NCI-H524 treated with DMSO at 0.1 percent for 48 hours (cell line): ENCODE data around the gene GABRG2.
"Not testable (repeated sequence)": the region's sequence is repeated elsewhere in the genome, so short reads cannot be mapped to it uniquely, and the experiment has no call there.

ENCODE experiments used
- DNase-seq: peaks from one replicate; lab custom pipeline; 2025; lab: John Stamatoyannopoulos, UW

GABRG2 gene

DNA sequence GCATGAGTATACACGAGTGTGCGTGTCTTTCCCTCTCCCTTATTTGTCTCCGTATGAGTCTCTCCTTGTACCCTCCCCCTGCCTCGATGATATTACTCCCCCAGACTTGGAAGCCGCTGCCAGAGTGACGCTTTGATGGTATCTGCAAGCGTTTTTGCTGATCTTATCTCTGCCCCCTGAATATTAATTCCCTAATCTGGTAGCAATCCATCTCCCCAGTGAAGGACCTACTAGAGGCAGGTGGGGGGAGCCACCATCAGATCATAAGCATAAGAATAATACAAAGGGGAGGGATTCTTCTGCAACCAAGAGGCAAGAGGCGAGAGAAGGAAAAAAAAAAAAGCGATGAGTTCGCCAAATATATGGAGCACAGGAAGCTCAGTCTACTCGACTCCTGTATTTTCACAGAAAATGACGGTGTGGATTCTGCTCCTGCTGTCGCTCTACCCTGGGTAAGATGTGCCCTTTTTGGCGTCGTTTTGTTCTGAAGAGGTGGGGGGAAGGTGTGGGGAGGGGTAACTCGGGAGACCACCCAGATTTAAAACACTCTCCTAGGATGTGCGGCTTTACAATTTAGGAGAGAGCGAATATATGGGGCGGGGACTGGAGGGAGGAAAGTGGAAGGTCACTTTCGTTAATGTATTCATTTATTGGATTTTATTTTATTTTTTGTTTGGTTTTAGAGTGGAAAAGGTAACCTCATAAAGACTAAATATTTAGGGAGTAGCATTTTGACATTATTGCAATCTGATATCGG is at the start of gene GABRG2:
GABRG2 (plus strand) TSS at position 119 of the 757 bp plus-strand sequence; CDS start at position 346, 227 bp downstream.
- no peak for DNase-seq

DNA sequence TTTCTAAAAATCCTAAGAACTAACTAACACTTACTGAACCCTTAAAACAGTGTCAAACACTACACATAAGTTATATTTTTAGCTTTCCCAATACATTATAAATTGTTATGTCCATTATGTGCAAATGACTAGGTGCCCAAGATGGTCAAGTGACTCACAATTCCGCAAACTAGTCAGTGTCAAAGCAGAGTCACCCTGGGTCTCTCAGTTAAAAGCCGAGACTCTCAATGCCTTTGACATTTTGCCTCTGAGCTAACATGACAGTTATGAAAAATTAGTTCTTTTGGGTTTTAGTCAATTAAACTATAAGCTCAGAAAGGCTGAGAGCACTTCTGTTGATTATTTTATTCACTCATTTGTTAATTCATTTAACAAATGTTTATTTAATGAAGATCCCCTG is 42.3 kb upstream of the GABRG2 start:
- no peak for DNase-seq

DNA sequence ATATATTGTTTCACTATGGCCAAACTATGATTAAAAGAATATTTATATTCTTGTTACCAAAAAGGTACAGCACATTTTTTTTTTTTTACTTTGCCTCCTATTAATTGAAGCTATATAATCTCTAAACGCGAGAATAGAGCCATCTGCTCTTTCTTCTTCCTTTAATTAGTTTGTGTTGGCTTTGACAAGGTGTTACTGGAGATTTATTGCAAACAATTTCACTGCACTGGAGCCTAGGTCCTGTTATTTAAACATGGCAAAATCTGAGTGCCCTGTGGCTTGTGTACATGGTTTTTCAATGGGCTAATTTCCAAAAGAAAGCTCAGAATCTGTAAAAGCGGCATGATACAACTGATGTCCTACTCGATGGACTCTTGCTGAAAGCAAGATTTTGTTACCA is 40.8 kb upstream of the GABRG2 start:
- DNase-seq, result peak; percentile 21

DNA sequence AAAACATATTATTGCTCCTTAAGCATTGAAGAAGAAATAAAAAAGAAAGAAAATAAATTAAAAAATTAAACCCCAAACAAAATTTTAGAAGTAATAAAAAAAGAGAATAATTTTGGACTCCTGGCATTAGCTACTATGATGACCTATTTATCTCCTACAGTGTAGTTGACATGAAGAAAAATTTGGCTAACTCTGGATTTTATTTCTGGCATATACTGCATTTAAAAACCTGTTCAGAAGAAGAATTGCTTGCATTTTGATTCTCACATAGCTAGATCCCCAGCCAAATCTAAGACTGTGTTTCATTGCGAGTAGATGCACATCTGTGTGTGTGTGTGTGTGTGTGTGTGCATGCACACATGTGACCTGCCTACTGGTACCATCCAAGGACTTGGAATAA is 30.1 kb upstream of the GABRG2 start:
- no peak for DNase-seq

- no peak for DNase-seq
Observed at GRCh38 chr5:162047279-162047678, 20.3 kb upstream of the GABRG2 start.

- no peak for DNase-seq
Observed at GRCh38 chr5:162052676-162053075, 14.9 kb upstream of the GABRG2 start.

DNA sequence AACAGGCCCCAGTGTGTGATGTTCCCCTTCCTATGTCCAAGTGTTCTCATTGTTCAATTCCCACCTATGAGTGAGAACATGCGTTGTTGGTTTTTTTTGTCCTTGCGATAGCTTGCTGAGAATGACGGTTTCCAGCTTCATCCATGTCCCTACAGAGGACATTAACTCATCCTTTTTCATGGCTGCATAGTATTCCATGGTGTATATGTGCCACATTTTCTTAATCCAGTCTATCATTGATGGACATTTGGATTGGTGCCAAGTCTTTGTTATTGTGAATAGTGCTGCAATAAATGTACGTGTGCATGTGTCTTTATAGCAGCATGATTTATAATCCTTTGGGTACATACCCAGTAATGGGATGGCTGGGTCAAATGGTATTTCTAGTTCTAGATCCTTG is 12.5 kb upstream of the GABRG2 start:
- not testable (repeated sequence) for DNase-seq

- DNase-seq, result no peak
Observed at GRCh38 chr5:162067162-162067561, 411 bp upstream of the GABRG2 start.

DNA sequence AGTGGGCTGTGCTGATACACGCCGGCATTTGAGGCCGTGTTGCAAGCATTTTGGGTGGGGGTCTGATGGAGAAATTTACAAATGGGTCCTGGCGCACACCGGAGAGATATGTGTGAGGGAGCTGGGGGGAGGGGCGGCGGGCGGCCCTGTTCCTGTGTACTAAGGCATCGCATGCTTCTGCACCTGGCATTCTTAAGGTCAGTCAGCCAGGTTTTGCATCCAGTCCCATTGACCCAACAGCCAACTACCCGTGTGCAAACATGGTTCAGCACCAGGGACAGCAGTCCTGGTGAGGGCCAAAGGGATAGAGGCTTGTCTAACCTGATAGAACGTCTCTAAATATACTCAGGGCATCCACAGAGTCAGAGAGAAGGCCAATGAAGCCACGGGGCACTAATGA is 839 bp downstream of the GABRG2 start:
- DNase-seq, result no peak

DNA sequence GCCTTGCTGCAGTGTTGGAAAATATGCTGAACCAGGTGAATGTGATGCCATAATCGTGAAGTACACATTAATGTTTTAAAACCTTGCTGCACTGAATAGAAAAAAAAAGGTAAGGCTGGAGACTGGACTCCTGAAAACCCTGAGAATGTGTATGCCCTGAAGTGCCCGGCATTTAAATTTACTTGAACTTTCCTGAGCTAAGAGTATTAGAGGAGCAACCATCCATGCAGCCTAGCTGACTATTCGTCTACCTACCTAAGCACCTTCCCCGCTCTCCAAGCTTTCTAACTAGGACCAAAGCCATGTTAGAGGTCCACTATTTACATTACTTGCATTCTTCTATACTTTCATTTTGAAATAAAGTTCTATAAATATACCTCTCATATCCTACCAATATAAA is 1.4 kb downstream of the GABRG2 start:
- DNase-seq, result no peak

DNA sequence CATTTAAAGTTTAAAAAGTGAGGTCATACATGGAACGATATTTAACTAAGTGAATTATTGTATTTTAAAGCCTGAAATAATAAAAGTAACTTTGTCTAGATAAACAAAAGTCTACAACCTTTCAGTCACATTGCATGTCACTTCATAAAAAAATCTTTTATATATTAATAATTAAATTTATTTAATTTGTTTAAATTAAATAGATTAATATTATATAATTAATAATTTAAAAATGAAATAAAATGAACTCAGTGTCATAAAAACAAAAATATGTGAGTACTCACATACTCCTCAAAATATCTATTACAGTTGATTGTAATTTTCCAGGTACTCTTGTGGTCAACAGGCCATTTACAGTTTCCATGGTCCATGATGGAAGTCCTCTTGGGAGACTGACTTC is 11.2 kb downstream of the GABRG2 start:
- no peak for DNase-seq

GRCh38 chr5:162091336-162091735 is 23.8 kb downstream of the GABRG2 start:
- no peak for DNase-seq

DNA sequence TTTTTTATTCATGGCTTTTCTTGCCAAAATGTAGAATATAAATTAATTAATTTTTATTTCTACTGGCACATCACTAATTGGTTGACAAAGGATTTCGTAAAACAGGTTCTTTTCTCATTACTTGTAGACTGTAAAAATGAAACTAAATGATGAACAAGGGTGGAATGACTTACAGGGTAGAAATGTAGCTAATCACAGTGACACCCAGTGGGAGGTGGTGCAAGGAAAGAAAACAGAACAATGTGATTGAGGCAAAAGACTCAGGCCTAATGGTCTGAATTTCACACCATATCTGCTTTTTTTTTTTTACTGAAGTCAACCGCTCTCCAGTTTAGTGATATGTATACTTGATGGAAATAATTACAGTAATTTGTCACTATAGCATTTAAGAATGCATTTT is 28.9 kb downstream of the GABRG2 start:
- no peak for DNase-seq

GRCh38 chr5:162107591-162107990 is 40.0 kb downstream of the GABRG2 start:
- DNase-seq, result no peak

DNA sequence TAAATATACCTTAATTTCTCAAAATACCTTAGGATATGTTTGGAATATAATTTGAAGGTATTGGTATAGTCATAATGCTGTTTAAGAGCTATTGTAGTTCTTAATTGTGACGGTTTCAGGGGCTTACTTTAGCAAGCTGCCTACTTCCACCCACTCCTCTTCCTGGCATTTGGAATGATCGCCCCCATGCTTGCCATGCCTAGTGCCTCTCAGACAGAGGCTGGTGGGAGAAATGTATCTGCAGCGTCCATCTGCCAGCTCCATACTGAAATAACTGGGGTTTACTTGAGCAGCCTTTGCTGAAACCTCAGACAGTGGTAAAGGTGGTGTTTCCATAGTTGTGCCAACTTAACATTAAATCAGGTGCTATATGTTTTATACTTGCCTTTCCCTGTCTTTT is 52.2 kb downstream of the GABRG2 start:
- DNase-seq, result no peak

DNA sequence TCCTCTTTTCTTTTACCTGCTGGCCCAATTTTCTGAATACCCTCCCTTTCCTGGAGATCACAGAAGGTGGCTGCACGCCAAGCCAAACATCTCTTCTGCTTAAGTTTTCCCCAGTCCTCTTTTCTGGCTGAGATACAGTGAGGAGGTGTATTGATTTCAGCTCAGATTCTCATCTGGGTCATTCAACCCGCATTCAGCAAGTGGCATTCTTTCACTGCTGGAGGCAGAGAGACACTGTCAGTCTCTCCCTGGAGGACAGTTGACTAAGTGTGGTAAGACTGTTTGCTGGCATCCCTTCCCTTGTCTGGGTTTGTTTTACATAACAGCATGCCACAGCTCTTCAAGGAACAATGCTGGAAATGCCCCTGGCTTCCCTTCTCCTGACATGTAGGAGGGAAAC is 60.5 kb downstream of the GABRG2 start:
- no peak for DNase-seq

DNA sequence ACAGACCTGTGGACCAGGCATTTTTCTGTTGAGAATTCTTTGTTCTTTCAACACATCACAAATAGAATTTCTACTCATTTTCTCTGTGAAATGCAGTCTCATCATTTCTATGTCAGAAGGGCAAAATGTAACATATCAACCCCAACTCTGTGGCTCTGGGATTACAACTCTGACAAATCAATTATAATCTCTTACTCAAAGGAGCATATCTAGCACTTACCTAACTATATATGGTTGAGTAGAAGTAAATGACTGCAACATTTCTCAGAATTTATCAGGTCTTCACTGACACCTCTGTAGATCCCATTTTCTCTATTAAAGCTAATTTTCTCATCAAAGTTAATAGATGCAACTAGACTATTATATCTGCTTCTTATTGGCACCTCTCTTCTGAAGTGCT is 64.8 kb downstream of the GABRG2 start:
- DNase-seq, result no peak

DNA sequence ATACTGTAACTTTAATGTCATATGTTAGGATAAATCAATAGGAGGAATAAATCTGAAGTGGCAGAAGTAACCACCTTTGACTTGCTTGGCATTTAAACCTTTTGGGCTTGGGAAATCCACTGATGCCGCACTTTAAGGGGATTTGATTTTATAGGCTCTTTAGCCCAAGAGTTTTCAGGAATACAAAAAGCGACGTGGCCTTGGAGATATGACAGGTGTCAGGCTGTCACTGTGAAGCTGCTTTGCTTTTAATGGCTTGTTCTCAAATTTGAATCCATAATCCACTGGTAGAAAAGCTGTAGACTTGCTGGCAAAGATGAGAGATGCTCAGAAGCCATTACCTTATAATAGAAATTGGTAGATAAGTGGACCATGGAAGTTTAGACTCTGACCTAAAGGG is 71.6 kb downstream of the GABRG2 start:
- peak; percentile 48 for DNase-seq

DNA sequence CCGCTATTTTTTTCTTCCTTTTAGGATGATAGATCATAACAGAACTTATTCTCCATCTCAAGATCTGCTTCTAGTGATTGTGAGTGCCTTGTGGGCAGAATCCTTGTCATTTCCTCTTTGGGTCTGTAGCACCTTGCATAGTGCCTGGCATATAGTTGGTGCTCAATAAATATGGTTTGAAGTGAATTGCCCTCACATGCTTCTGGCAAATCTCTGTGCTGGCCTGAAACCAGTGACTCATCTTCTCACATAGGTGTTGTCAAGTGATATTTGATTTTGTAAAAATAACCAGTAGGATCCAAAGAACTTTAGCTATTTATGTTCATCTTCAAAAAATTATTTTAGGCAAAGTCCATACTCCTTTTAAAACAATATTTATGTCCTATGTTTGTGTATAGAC is 86.7 kb downstream of the GABRG2 start:
- no peak for DNase-seq

GRCh38 chr5:162160401-162160800 is 92.8 kb downstream of the GABRG2 start:
- DNase-seq, result no peak

DNA sequence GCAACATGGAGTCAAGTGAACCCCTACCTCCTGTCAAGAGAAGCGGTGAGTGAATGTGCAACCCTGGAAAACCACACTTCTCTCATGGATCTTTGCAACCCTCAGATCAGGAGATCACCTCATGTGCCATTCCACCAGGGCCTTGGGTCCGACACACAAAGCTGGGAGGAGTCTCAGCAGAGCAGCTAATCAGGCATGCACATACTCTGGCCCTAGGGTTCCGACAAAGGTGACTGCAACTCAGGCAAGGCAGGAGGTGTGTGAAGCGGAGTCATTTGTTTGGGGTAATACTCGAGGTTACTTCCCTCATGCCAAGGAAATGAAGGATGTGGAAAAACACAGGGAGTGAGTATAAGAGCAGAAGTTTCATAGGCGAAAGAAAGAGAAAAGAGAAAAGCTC is 96.1 kb downstream of the GABRG2 start:
- no peak for DNase-seq

DNA sequence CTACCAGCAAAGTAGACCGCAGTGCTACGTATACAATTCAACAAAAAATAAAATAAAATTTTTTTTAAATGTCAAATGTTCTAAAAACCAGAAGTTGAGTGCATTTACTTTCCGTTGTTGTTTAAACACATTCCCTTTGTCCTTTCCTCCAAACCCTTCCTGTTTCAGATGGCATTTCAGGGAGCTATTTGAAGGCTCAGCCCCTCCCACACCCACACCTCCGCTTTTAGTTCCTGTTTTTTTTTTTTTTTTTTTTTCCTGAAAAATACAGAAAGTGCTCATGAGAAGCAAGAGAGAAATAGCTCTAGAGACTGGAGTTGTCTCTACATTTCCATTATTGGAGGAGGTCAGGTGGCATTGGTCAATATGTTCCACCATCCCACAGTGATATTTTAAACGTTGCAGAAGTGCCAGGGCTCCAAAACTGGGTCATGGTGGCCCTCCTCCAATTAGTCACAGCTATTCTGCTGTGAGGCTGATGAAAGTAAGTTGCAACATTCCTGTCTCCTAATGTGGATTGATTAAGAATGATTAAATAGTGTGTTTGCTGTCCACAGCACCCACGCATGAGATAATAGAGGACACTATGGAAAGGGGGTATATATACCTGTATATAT is 106.9 kb downstream of the GABRG2 start:
- DNase-seq, result no peak

DNA sequence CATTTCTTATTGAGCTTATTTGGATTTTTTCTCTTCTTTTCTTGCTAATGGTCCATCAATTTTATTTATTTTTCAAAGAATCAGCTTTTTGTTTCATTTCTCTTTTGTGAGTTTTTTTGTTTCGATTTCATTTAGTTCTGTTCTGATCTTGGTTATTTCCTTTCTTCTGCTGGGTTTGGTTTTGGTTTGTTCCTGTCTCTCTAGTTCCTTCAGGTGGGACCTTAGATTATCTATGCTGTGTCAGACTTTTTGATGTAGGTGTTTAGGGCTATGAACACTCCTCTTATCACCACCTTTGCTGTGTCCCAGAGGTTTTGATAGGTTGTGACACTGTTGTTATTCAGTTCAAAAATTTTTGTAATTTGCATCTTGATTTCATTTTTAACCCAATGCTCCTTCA is 119.8 kb downstream of the GABRG2 start:
- no peak for DNase-seq

- DNase-seq, result no peak
Observed at GRCh38 chr5:162189719-162190118, 122.1 kb downstream of the GABRG2 start.
